IPS DF 6.9 (cell line): ENCODE results near the gene KIF14.
"Not testable (repeated sequence)": the region's sequence is repeated elsewhere in the genome, so short reads cannot be mapped to it uniquely, and the experiment has no call there.

Experiments
- DNase-seq: peaks from one replicate; pipeline ENCODE4 v3.0.0-alpha.2; 2013; ENCODE audit warnings: low read depth, low spot score
- H3K27ac ChIP-seq: one replicate; pipeline ENCODE4 v1.5.1; 2013; ENCODE audit warnings: low read length, control low read depth
- H3K27me3 ChIP-seq: 2 replicates; pipeline ENCODE4 v1.6.1; 2013; ENCODE audit warnings: mild to moderate bottlenecking, low read length; ENCODE audit not compliant: control insufficient read depth, insufficient read depth
- H3K36me3 ChIP-seq: 2 replicates; pipeline ENCODE4 v1.6.1; 2013; ENCODE audit warnings: low read length; ENCODE audit not compliant: control insufficient read depth, insufficient read depth
- H3K4me1 ChIP-seq: 2 replicates; pipeline ENCODE4 v1.6.1; 2013; ENCODE audit warnings: low read length; ENCODE audit not compliant: control insufficient read depth, insufficient read depth
- H3K4me3 ChIP-seq: 2 replicates; pipeline ENCODE4 v1.5.1; 2013; ENCODE audit warnings: mild to moderate bottlenecking, low read length
- H3K9me3 ChIP-seq: 2 replicates; pipeline ENCODE4 v1.6.1; 2013; ENCODE audit warnings: low read length, inconsistent platforms; ENCODE audit not compliant: control insufficient read depth, insufficient read depth
- WGBS: extraction: QIAGEN DNeasy Blood & Tissue Kit; methylation state at CpG from one replicate; pipeline ENCODE4 v1.1.7; 2013; ENCODE audit warnings: mixed read lengths, missing lambda C conversion rate; ENCODE audit not compliant: insufficient read length, insufficient coverage; 5-methylcytosine and 5-hydroxymethylcytosine counted together

KIF14 gene

DNA sequence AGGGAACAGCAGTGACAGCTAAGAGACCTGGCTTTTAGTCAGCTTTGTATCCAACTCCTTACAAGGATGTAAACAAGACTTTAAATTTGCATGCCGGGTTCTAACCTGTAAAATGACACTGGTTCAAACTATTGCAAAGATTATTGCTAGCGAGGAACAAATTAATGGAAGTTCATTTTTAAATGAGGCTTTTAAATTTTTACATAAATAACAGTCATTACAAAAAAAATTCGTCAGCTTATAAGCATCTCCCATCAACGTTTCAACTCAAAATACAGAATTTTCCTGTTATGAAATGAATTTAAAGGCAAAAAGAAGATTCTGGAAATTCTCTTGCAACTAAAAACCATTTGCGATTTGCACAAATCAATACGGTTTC, 668 bp downstream of the KIF14 start:
- no CpG with 5 or more reads among the region's 6 CpGs for WGBS
- H3K27ac ChIP-seq, result no peak overlapping the region

DNA sequence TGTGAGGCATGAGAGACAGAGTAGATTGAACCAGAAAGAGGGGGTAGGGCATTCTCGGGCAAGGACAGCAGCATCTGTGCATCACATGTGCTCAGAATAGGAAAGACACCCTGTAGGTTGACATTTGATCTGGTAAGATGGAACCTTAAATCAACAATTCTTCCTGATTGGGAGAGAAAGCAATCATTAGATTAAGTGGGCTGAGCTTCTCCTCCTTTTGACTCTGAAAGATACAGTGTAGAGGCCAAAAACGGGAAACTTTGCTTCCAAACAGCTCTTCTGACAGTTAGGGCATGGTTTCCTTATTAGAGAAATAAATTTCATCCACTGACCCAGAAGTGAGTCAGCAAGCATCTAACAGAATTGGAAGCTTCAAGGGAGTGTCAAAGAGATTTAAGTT, 9.7 kb downstream of the KIF14 start:
- Histone ChIP-seq H3K27ac (no peak overlapping the region), H3K36me3 (peaks cover 3% of the 10 kb centered on the region; the same call in 1 of the 2 replicates), H3K4me3 (no peak overlapping the region), H3K4me1 (no peaks in the 10 kb centered on the region), H3K9me3 (no peaks in the 10 kb centered on the region), H3K27me3 (no peaks in the 10 kb centered on the region)
- DNase-seq, result no peak
- WGBS, result no CpG with 5 or more reads among the region's 2 CpGs

More for the DNA sequence above, 668 bp downstream of the KIF14 start:
- no peaks in the 10 kb centered on the region for H3K9me3 ChIP-seq
- peaks cover 7% of the 10 kb centered on the region; the same call in 1 of the 2 replicates for H3K36me3 ChIP-seq
- 0 out of 2 replicates have a peak, but pooled peaks cover 1% of the 10 kb centered on the region for H3K27me3 ChIP-seq
- peak overlapping the region; percentile 99; the same call in 1 of the 2 replicates for H3K4me3 ChIP-seq
- no peaks in the 10 kb centered on the region for H3K4me1 ChIP-seq
- DNase-seq, result no peak

DNA sequence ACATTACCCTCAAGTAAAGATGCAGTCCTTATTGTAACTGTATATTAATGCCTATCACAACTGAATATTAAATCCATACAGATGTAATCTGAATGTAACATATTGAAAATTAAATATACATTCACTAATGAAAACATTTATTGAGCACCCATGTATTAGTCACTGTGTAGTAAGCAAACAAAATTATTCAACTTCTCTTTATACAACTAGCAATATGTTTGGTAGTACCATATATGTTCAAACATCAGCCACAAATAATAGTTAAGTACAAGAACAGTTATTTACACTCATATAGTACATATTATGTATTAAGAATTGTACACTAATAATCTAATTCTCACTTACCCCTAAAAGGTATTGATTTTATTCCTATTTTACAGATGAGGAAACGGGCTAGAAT, 17.9 kb downstream of the KIF14 start:
- no peak overlapping the region for H3K27ac ChIP-seq
- DNase-seq, result no peak
- no peaks in the 10 kb centered on the region for H3K27me3 ChIP-seq
- H3K4me1 ChIP-seq, result no peaks in the 10 kb centered on the region
- H3K4me3 ChIP-seq, result no peak overlapping the region
- no CpG with 5 or more reads among the region's 1 CpG for WGBS
- H3K36me3 ChIP-seq, result peaks cover 3% of the 10 kb centered on the region; the same call in 1 of the 2 replicates
- no peaks in the 10 kb centered on the region for H3K9me3 ChIP-seq

DNA sequence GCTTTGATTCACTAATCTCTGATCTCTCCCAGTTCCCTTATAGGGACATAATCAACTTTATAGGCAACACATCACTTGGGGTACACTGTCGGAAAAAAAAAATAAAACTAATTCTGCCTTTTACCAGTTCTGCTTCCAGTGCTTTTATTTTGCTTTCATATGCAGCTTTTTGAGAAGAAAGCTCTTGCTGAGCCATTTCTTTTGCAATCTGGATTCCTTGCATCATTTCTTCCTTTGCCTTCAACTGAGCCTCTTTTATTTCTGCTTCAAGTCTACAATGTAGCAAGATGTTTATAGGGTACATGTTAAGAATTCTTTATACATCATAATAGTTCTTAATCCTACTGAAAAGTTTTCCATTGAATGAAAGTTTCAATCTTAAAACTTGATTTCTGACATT, 30.6 kb downstream of the KIF14 start:
- DNase-seq, result no peak
- no peaks in the 10 kb centered on the region for H3K4me1 ChIP-seq
- H3K36me3 ChIP-seq, result peaks cover 3% of the 10 kb centered on the region; the same call in 1 of the 2 replicates
- no CpG with 5 or more reads among the region's 1 CpG for WGBS
- H3K27ac ChIP-seq, result no peak overlapping the region
- no peak overlapping the region for H3K4me3 ChIP-seq
- H3K27me3 ChIP-seq, result no peaks in the 10 kb centered on the region
- H3K9me3 ChIP-seq, result no peaks in the 10 kb centered on the region

DNA sequence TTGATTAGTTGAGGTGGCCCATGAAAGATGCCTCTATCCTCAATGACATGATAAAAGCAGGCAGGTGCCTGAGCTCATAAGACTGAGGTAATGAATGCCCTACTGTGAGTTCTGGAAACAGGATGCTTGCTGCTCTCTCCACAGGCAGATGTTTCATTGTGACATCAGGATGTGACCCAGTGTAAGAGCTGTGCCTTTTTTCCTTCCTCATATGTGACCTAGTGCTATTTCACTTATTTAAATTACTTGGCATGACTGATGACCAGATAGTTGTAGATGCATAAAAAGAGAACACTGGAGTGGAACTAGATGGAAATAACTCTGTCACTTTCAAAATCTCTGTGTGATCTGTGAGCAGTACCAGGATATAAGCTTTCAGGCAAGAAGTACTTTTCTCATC, 31.9 kb downstream of the KIF14 start:
- H3K36me3 ChIP-seq, result peaks cover 3% of the 10 kb centered on the region; the same call in 1 of the 2 replicates
- no peaks in the 10 kb centered on the region for H3K4me1 ChIP-seq
- H3K27ac ChIP-seq, result no peak overlapping the region
- no peak overlapping the region for H3K4me3 ChIP-seq
- no peak for DNase-seq
- no peaks in the 10 kb centered on the region for H3K9me3 ChIP-seq
- no peaks in the 10 kb centered on the region for H3K27me3 ChIP-seq

DNA sequence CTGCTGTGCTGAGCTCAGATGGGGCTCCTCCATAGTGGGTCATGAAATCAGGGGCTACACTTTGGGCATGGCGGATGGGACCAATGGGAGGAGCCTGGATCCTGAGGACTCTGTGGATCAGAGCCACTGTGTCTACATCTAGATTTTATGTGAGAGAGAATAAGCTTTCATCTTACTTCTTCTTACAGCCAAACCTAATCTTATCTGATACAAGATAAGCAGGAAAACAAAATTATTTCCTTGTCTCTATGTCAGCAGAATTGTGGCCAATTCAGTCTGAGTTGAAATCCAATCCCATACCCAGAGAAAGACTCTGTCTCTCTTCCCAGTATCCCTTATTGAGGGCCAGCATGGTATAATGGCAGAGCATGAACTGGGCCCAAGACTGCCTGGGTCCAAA, 56.2 kb downstream of the KIF14 start:
- H3K4me1 ChIP-seq, result peaks cover 2% of the 10 kb centered on the region; the same call in 1 of the 2 replicates
- no peak overlapping the region for H3K27ac ChIP-seq
- no peak overlapping the region for H3K4me3 ChIP-seq
- no peaks in the 10 kb centered on the region for H3K27me3 ChIP-seq
- no peaks in the 10 kb centered on the region; the same call in 1 of the 2 replicates for H3K36me3 ChIP-seq
- no CpG with 5 or more reads among the region's 1 CpG for WGBS
- DNase-seq, result no peak
- no peaks in the 10 kb centered on the region for H3K9me3 ChIP-seq

DNA sequence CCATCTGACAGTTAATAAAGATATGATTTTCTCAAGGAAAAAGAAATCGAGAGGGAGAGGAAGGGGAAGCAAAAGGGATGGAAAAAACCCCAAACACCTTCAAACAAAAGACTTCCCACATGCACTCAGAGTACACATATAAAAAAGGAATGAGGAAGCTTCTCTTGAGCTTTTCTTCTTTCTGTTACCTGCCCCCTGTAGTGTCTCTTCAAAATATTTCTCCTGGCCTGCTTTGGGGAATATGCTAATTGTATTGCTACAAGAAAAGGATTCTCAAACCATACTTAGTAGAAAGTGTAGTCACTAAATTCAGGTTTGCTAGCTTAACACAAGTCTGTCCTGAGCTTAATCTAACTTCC, 58.7 kb downstream of the KIF14 start:
- H3K27ac ChIP-seq, result no peak overlapping the region
- H3K4me1 ChIP-seq, result peaks cover 2% of the 10 kb centered on the region; the same call in 1 of the 2 replicates
- H3K9me3 ChIP-seq, result no peaks in the 10 kb centered on the region
- DNase-seq, result no peak
- no peaks in the 10 kb centered on the region for H3K27me3 ChIP-seq
- no peak overlapping the region for H3K4me3 ChIP-seq
- peaks cover 7% of the 10 kb centered on the region; the same call in 1 of the 2 replicates for H3K36me3 ChIP-seq
- no CpG with 5 or more reads among the region's 1 CpG for WGBS

DNA sequence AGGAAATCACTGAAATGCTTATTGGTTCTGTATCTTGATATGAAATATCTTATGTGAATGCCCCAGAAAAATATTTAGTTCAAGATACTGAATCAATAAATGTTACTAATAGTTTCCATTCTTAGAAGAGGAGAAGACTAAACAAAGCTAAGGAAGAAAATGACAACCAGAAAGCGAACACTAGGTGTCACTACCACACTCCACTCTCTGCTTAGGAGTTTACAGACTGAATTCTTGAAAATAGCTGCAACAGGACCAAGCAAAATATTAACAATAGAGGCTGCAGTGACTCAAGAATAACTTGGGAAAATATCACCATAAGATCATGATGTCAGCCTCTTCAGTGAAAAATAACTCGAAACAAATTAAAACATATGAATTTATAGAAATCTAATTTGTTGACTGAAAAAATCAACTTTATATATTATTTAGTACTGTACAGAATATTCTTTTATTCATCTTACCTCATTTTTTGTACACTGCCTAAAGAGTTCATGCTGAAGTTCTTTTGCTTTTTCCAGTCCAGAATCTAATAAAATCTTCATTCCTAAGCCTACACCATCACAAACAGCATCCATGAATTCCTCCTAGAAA, 61.6 kb downstream of the KIF14 start:
- H3K27ac ChIP-seq, result no peak overlapping the region
- no peaks in the 10 kb centered on the region for H3K9me3 ChIP-seq
- no peak overlapping the region for H3K4me3 ChIP-seq
- DNase-seq, result no peak
- H3K27me3 ChIP-seq, result no peaks in the 10 kb centered on the region
- H3K4me1 ChIP-seq, result peaks cover 2% of the 10 kb centered on the region; the same call in 1 of the 2 replicates
- peaks cover 7% of the 10 kb centered on the region; the same call in 1 of the 2 replicates for H3K36me3 ChIP-seq
- WGBS, result no CpG with 5 or more reads among the region's 2 CpGs

DNA sequence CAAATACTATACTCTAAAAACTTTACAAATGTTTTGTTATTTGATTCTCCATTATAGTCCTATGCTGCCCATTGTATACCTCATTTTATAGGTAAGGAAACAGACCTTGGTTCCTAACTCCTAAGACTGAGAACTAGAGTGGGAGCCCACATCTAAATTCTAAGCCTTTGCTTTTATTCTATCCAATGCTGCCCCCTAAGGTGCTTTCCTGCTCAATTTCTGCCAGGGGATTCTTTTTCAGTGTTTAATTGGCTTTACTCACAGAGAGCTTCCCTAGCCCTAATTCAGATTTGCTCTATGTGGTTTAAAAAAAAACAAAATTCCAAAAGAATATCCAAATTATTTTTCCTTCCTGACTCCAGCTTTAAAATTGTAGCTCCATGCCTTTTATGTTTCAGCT, 64.5 kb downstream of the KIF14 start:
- H3K27ac ChIP-seq, result no peak overlapping the region
- no peak overlapping the region for H3K4me3 ChIP-seq
- no peak for DNase-seq
- no peaks in the 10 kb centered on the region for H3K9me3 ChIP-seq
- H3K36me3 ChIP-seq, result peaks cover 10% of the 10 kb centered on the region; the same call in 1 of the 2 replicates
- no peaks in the 10 kb centered on the region for H3K27me3 ChIP-seq
- no peaks in the 10 kb centered on the region for H3K4me1 ChIP-seq

DNA sequence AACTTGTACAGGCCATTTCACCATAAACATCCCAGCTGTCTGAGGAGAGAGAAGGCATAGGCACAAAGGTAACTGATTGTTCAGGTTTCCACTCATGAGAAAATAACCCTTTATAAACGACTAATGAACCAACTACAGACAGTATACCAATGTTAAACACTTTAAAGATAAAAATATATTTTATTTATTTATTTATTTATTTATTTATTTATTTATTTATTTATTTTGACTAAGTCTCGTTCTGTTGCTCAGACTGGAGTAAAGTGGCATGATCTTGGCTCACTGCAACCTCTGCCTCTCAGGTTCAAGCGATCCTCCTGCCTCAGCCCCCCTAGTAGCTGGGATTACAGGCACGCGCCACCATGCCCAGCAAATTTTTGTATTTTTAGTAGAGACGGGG, 67.8 kb downstream of the KIF14 start:
- WGBS, result no CpG with 5 or more reads among the region's 6 CpGs
- H3K27ac ChIP-seq, H3K27me3 ChIP-seq, H3K4me3 ChIP-seq, H3K4me1 ChIP-seq, DNase-seq, H3K9me3 ChIP-seq, H3K36me3 ChIP-seq: not testable (repeated sequence)

DNA sequence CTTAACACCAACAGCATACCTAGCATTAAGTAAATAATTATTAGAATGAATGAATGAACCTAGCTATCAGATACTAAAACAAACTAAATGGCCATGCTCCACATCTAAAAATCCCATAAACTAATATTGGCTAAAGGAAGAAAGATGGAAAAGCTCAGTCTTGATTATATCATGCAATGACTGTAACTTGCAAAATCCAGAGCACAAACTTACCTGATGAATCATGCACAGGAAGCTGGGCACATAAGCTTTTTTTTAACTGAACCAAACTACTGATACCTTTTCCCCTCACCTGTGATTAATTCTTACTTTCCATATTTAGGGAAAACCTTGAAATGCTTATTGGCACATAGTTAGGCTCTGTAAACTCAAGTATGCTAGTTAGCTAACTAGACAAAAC, 70.2 kb downstream of the KIF14 start:
- Histone ChIP-seq H3K4me3 (no peak overlapping the region), H3K4me1 (no peaks in the 10 kb centered on the region), H3K27ac (no peak overlapping the region), H3K27me3 (no peaks in the 10 kb centered on the region), H3K36me3 (peaks cover 3% of the 10 kb centered on the region; the same call in 1 of the 2 replicates), H3K9me3 (no peaks in the 10 kb centered on the region)
- no peak for DNase-seq
